ENCODE measurements around the gene MCL1.

GRCh38 chr1:150543500-150544143 is 35.8 kb downstream of the MCL1 start:
- no peak for TF ChIP-seq CTCF (IDR thresholded peaks at IDR 0.05)
- no peak for TF ChIP-seq ZFX (IDR thresholded peaks at IDR 0.05; ENCODE audit: borderline replicate concordance)

Measured in 22Rv1 (cell line).